GM18505 (cell line): ENCODE measurements around the gene RABGAP1.
"Not testable (repeated sequence)": the region's sequence is repeated elsewhere in the genome, so short reads cannot be mapped to it uniquely, and the experiment has no call there.

Experiments used
- ATAC-seq: cut with Tn5 transposase; IDR thresholded peaks from one replicate; pipeline ENCODE4 v1.9.1; 2021; ENCODE audit not compliant: unreplicated experiment
- POLR2A ChIP-seq: IDR thresholded peaks from 4 replicates; pipeline ENCODE4 v1.6.1; 2011; ENCODE audit warnings: borderline replicate concordance; ENCODE audit not compliant: insufficient read depth, insufficient read length; ENCODE audit errors: extremely low read depth

Gene RABGAP1

DNA sequence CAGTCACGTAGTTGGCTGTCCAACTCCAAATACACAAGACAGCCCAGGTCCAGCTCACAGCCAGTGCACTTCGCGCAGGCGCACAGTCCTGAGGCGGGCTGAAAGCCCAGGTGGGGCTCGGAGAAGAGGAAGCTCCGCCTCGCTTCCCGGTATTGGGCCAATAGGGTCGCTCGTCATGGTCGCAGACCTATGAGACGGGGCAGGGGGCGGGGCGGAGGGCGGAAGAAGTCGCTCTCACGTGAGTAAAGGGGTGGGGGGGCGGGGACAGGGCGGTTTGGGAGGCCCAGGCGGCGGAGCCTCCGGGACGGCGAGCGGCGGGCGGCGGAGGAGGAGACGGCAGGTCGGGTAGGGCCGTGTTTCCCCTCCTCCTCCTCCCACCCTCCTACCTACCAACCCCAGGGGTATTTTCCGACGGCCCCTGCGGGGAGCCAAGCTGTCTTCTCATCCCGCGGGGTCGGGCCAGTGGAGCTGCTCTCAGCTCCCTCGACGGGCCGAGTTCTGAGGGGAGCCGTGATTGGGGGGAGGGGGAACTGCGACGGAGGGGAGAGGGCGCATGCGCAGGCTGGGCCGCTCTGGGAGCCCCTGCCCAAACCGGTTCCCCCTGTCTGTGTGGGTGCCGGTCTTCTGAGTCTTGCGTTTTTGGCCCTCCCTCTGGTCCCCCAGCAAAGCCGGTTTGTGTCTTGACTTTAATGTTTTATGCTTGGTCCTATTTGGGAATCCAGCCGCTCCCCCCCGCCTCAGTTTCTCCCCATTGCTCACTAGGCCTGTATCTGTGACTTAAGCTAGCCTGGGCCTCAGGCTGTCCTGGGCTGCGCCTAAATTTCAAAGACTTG, at the start of gene RABGAP1:
Gene RABGAP1, plus strand, starts transcription at position 272 of the 833 bp plus-strand sequence. CDS start 16,040 bp downstream, outside the sequence.
- peak; percentile 97 for ATAC-seq
- peak; percentile 81 for TF ChIP-seq POLR2A

DNA sequence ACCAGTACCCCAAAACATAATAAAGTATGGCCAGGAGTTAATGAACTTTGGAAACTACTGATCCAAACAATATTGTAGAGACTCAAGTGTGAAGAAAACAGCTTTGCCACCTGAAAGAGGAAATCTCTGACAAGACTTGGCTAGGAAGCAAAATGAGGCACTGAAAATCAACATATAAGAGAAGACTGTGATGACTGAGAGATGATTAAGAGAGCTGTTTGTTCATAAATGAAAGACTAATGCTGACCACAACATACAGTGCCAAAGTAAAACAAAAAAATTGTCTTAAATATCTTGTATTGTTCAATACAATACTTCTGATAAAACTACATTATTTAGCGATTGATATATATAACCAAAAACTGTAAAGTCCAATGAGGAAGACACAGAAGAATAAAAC, 42.9 kb upstream of the RABGAP1 start:
- TF ChIP-seq POLR2A, result no peak
- no peak for ATAC-seq

DNA sequence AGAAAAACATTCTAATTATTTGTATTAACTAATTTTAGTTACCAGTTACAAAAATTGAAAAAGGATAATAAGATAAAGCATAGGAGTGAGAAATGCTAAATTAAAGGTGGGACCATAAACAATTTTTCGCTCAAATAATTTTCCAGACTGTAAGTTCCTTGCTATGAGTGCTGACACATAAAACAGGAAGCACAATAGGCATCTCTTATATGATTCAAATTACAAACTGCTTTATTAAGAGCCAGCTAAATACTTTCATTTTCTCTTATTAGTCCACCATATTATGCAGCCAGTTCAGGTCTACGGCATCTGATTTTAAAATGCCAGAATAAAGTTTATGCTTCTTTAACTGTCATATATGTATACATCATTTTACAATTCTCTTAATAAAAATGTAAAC, 40.0 kb upstream of the RABGAP1 start:
- ATAC-seq, result no peak
- TF ChIP-seq POLR2A, result no peak

DNA sequence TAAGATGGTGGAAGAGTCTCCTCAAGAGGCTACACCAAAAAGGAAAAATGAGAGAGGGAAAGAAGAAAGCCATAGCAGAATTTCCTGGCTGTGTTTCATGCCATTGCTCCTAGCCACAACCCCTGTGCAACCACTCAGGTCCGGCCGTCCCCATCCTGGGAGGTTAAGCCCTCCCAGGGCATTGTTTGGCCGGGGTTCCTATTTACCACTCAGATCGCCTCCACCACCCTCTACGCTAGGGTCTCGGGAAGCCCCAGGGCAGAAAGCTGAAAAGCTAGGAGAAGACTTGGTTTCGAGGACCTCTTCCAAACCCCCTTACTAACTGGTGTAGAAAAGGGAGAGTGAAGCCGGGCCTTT, 36.4 kb upstream of the RABGAP1 start:
- no peak for TF ChIP-seq POLR2A
- ATAC-seq, result peak; percentile 13

DNA sequence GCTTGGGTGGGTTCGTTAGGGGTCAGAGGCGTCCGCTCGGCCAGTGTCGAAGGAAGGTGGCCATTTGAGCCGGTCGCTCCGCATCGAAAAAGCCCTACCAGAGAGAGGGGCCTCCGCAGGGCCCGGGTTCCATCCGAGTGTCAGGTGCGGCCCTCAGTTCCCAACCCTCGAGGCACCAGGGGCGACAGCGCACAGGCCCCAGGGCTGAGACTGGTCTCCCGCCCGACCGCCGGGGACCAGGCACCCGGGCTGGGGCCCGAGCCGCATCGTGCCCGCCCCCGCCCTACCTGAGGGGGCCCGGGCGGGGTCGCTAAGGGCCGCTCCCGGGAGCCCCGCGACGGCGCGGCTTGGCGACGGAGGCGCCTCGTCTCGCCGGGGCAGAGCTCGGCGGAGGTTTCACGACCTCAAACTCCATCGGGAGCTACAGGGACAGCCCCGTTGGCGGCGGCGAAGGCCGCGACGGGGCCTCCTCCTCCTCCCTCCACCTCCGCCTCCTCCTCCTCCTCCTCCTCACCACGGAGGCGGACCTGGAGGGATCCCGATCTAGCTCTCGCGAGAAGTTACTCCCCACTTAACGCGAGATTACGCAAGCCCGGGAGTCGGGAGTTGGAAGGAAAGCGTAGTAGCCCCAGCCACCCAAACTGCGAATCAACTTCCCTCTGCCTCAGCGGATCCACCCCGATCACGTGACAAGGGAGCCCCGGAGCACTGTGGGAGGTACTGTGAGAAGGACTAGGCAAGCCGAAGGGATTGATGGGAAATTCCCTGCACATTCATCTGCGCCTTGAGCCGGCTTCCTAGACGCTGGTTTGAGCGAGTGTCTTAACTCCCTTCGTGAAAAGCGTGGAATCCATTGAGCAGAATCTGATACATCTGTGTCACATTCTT, 35.8 kb upstream of the RABGAP1 start, which contains the start of gene RC3H2:
Gene RC3H2, minus strand, starts transcription at position 537 of the 888 bp plus-strand sequence. CDS start 7,850 bp downstream, outside the sequence.
- peak; percentile 91 for TF ChIP-seq POLR2A
- peak; percentile 88 for ATAC-seq

DNA sequence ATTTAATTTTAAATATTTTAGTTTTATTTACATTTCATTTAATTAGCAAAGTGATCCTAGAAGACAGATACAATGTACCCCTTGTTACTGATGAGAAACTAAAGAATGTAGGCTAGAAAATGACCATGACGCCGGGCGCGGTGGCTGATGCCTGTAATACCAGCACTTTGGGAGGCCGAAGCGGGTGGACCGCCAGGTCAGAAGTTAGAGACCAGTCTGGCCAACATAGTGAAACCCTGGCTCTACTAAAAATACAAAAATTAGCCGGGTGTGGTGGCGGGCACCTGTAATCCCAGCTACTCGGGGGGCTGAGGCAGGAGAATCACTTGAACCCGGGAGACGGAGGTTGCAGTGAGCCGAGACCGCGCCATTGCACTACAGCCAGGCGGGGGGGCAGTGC, 34.7 kb upstream of the RABGAP1 start:
- not testable (repeated sequence) for ATAC-seq

DNA sequence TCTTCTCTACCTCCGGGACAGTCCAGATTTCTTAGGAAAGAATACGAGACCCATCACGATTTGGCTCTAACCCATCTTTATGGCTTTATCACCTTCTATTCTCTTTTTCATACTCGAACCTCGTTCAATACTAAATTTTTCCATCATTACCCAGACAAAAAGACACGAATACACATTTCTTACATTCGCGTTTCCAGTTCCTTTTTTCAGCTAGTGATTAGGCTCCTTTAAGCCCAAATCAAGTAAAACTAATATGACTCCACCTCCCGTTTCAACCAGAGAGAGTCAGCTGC, 28.2 kb upstream of the RABGAP1 start:
- ATAC-seq, result no peak
- TF ChIP-seq POLR2A, result no peak

DNA sequence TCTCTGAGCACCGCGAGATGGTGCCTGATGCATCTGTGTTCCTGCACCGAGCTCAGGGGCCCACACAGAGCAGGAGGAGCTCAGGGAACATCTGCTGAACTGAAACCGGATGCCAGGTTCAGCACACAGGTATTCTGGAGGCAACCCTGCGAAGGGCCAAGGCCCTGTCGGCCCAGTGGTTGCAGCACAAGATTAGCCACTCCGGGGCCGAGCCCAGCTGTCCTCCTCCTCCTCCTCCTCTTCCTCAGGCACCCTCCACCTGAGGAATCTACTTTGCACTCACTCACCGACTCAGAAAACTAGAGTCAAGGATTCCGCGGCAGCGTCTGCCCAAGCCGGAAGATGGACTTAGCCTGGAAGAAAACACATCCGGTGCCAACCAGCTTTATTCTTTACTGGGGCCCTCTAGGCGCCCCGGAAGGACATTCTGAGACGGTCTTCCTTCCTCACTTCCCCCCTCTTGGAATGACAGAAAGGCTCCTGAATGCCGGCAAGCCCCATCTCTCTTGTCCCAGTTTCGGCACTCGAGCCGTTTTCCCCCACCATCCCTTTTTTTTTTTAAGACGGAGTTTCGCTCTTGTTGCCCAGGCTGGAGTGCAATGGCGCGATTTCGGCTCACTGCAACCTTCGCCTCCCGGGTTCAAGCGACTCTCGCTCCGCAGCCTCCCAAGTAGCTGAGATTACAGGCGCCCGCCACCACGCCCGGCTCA, 27.7 kb upstream of the RABGAP1 start, which contains the start of gene ZBTB6:
Gene ZBTB6, minus strand, starts transcription at position 360 of the 710 bp plus-strand sequence. CDS start 1,251 bp downstream, outside the sequence.
- peak; percentile 93 for TF ChIP-seq POLR2A
- ATAC-seq, result peak; percentile 98

DNA sequence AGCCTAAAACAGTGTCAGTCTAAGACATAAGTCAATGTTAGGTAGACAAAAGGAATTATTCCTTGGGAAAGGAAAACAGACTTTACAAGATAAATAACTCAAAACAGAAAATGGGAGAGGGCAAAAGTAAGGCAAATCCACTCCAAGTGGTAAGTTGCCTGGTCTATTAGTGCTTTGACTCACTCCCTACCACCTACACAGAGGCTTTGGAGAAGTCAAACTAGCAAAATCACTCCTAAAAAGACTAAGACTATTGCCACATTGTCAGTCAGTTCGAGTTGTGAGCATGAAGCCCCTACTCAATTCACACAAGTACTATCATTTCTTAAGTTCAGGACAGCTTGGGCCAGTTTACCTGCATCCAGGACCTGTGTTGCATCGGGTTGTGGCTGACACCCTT, 22.5 kb upstream of the RABGAP1 start:
- ATAC-seq, result no peak
- no peak for TF ChIP-seq POLR2A

DNA sequence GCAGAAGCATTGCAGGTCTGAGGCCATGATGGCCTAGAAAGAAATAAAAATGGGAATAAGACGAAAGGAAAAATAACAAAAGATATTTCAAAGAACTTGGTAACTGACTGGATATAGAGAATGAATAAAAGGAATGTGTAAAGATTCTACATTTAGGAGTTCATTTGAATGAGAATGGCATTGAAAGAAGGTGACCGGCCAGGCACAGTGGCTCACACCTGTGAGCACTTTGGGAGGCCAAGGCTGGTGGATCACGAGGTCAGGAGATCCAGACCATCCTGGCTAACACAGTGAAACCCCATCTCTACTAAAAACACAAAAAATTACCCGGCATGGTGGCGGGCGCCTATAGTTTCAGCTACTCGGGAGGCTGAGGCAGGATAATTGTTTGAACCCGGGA, 18.1 kb upstream of the RABGAP1 start:
- no peak for TF ChIP-seq POLR2A
- no peak for ATAC-seq

DNA sequence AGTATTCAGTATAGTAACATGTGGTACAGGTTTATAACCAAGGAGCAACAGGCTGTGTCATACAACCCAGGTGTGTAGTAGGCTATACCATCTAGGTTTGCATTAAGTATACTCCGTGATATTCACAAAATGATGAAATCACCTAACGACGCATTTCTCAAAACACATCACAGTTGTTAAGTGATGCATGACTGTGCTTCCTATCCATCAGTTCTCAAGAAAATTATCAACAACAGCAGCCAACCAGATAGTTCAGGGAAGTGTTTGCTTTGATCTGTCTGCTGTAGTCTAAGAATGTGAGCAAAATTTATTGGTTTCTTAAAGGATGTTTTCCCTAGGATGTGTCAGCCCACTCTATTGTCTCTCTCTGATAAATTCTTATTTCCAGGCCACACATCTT, 16.9 kb upstream of the RABGAP1 start:
- no peak for TF ChIP-seq POLR2A
- no peak for ATAC-seq

DNA sequence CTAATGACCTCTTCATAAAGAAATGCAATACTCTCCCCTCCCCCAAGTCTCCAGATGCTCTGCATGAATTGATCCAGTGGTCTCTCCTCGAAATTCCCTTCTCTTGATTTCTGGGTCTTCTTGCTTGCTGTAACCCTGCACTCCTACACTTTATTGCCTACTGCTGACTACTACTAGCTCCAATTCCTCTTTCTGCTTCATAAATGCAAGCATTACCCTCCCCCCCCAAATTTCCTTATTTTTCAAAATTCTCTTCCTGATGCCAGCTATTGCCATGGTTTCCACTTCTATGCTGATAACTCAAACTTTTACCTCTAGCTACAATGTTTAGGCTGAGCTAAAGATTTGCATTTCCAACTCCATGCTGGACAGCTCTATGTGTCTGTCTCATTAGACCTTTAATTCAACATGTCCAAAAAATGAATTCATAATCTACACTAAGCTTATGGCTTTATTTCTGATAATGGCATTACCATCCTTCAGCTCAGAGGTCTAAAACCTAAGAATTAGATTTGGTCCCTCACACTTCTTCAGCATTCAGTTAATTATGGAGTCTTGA, 10.9 kb upstream of the RABGAP1 start:
- TF ChIP-seq POLR2A, result no peak
- ATAC-seq, result no peak

DNA sequence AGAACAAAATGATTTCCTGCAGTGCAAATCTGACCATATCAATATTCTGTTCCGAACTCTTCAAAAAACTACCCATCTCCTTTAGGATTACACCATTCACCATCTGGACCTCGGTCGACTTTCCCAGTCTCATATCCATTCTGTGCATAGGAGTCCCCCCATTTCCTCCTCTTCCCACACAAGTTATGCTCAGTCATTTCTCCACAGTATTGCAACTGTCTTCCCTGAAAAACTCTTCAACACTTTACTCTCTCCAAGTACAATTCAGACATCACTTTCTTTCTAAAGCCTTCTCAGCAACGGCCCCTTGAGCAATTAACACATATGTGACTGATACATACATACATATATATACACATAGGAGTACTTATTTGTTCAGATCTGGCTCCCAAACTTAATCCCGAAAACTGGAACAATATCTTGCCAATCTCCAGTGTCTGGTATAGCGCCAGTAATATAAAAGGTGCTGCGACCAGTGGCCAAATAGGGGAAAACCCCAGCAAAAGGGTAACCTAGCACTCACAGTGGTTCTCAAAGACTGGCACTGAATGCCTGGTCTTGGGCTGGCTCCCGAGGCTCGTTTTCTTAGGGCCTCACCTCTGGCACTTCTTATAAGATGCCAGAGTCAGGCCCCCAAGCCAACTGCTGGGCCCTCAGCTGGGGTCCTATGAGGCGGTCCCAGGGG, 10.1 kb upstream of the RABGAP1 start:
- TF ChIP-seq POLR2A, result no peak
- ATAC-seq, result no peak
